ENCODE data around the gene ENO4.

The ENO4 gene

DNA sequence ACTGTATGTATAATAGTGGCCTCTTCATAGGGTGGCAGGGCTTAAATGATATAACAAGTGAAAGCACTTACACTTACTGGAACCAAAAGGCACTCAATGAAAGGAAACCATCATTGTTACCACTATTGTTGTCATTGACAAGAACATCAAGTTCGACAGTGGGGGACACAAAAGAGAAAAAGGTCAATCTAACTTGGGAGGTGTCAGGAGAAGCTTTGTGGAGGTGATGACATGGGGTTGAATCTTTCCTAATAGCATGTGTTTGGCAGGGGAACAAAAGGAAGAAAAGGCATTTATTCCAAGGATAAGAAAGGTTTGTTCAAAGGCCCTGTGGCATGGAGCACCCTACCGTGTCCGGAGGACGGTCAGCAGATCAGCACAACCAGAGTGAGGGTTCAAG lies 18.2 kb upstream of the ENO4 start:
- TF ChIP-seq, protein P1, sequence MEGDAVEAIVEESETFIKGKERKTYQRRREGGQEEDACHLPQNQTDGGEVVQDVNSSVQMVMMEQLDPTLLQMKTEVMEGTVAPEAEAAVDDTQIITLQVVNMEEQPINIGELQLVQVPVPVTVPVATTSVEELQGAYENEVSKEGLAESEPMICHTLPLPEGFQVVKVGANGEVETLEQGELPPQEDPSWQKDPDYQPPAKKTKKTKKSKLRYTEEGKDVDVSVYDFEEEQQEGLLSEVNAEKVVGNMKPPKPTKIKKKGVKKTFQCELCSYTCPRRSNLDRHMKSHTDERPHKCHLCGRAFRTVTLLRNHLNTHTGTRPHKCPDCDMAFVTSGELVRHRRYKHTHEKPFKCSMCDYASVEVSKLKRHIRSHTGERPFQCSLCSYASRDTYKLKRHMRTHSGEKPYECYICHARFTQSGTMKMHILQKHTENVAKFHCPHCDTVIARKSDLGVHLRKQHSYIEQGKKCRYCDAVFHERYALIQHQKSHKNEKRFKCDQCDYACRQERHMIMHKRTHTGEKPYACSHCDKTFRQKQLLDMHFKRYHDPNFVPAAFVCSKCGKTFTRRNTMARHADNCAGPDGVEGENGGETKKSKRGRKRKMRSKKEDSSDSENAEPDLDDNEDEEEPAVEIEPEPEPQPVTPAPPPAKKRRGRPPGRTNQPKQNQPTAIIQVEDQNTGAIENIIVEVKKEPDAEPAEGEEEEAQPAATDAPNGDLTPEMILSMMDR (IDR thresholded peaks at IDR 0.05; ENCODE audit: low read depth, low read length) = no peak

DNA sequence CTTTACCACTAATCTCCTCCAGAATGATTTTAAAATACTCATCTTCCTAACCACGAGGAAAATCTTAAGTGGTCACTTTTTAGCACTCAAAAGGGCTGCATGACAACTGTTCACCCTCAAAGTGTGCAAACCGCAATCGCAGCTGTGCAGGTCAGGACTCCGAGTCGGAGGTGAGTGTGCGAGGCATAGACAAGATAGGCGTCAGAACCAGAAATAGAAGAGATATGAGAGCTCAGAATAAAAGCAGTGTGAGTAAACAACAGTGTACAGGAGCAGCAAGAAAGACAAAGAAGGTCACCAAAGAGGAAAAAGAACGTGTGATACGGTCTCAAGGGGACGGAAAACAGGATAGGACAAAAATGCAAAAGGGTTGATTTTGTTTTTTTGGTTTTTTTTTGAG lies 17.5 kb upstream of the ENO4 start:
- TF ChIP-seq, protein P1 (IDR thresholded peaks at IDR 0.05; ENCODE audit: low read depth, low read length) = no peak

More for the DNA sequence above, 18.2 kb upstream of the ENO4 start:
- no peak overlapping the region for H3K4me3 ChIP-seq (ENCODE audit: low read depth, low read length)

DNA sequence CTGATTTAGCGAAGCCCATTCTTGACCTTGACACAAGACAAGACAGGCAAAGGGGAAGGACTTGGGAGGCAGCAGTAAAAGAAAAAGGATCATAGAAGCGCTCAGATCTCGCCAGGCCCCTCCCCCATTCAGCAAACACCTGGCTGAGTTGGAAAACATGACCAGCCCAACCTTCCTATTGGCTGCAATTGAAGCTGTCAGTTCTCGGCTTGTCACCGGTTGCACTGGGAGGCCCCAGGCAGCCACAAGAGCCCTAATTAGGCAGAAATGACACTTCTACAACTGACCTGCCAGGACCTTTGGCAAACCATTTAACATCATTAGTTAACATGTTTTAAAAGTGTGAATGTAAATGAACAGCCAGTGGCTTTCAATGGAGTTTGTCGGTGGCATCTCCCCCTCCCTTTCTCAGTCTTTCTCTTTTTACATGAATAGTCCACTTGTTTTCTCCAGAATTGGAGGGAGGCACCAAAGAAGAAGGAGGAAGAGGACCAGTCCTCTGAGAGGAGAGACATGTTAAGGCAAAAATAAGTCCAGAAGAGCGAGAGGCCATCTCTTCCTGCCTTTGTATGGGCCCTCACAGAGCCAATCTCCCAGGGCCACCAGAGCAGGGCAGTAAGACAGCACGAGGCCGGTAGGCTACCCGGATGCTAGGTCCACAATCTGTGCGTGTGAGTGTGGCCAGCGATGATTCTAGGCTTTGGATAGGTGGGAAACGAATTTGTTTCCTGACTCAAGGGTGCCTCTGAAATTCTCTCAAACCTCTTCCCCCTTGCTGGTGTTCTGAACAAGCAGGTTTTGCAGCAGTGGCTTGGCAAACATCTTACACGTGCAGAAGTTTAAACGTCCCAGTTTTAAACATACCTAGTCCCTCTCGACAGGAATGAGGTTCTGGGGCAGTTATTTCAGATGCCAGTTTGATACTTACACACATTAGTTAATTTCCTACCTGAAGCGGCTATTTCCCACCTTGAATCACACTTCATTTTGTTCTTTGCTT lies 15.0 kb upstream of the ENO4 start:
- H3K4me3 ChIP-seq (ENCODE audit: low read depth, low read length) = no peak overlapping the region
- TF ChIP-seq, protein P1 (IDR thresholded peaks at IDR 0.05; ENCODE audit: low read depth, low read length) = no peak

More for the DNA sequence above, 17.5 kb upstream of the ENO4 start:
- no peak overlapping the region for H3K4me3 ChIP-seq (ENCODE audit: low read depth, low read length)

DNA sequence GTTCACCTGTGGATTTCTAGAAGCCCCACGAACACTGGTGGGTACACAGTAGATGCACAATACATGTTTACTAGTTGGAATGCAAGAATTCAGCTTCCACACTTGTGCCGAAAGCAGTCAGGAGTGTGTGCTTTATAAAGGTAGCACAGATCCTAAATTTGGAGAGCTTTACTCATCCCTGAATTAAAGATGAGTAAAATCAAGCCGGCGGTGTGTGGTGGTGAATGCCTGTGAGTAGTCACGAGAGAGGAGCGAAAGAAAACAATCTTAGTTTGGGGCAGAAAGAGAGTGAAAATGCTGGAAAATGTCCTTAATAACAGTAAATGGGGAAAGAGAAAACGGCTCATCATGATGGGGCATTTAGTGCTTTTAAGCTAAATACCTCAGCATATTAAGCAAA lies 13.6 kb upstream of the ENO4 start:
- H3K4me3 ChIP-seq (ENCODE audit: low read depth, low read length) = no peak overlapping the region
- TF ChIP-seq, protein P1 (IDR thresholded peaks at IDR 0.05; ENCODE audit: low read depth, low read length) = no peak

DNA sequence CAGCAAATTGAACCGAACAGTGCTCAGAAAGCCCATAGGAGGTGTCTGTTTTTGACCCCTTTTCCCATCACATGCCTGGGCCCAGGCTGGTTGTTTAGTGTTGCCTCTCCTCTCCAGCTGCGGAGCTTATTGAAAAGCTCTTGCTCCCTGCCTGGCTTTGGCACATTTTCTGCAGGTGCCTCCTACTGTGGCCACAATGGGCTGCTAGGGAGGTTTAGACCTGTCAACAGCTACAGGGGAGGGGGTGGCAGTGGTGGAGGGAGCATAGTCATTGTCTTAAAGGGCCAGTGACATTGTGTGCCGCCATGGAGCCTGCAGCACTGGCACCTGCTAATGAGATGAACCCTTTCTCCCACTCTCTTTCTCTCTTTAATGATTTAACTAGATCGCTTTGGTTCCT lies 13.2 kb upstream of the ENO4 start:
- H3K4me3 ChIP-seq (ENCODE audit: low read depth, low read length) = no peak overlapping the region
- TF ChIP-seq, protein P1 (IDR thresholded peaks at IDR 0.05; ENCODE audit: low read depth, low read length) = no peak

DNA sequence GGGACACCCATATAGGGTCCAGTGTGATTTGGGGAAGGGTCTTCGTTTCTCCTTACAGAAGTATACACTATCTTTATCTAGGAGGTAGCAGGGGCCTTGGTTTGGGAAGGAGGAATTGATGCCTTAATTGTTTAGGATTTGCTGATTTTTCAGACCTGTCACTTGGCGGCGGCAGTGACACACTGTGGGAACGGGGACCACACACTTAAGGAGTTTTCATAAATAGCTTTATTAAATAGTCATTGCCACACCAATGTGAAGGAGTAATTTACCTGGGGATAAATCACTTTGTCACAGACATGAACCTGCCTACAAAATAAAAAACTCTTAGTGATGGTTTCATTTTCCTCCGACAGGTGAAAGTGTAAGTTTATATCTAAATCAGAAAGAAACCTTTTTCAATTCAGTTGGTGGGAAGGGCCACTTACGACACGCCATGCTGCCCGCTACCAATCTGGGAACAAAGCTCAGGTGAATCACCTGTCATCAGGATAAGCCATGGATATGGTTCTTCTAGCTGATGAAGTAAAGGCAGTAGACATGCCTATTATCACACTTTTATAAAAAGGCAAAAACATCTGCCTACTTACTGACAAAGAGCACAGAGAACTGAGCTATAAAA lies 12.3 kb upstream of the ENO4 start:
- TF ChIP-seq, protein P1 (IDR thresholded peaks at IDR 0.05; ENCODE audit: low read depth, low read length) = no peak
- H3K4me3 ChIP-seq (ENCODE audit: low read depth, low read length) = no peak overlapping the region

All from WI38 (cell line).